SK-N-SH treated with all-trans-retinoic acid at 6 μM for 48 hours (cell line): Measurements from ENCODE around the gene EPHB2.

ENCODE experiments used
- ATAC-seq: fragments of 200-7000 bp; cut with Tn5 transposase; 3 replicates; pipeline ENCODE4 v1.9.1; 2020; ENCODE audit warnings: mild to moderate bottlenecking, moderate library complexity
- ARNTL ChIP-seq: fragments of 450-650 bp; formaldehyde crosslinking; IDR thresholded peaks from 2 replicates; pipeline ENCODE4 v1.5.0; 2020; ENCODE audit warnings: low read depth, mild to moderate bottlenecking, moderate library complexity, borderline replicate concordance
- BACH2 ChIP-seq: fragments of 250-450 bp; sonication (Bioruptor Pico); IDR thresholded peaks from 2 replicates; pipeline ENCODE4 v1.9.0; 2021; ENCODE audit warnings: mild to moderate bottlenecking, borderline replicate concordance
- CSDC2 ChIP-seq: fragments of 250-450 bp; sonication (Bioruptor Pico); IDR thresholded peaks from 2 replicates; pipeline ENCODE4 v1.5.0; 2020; ENCODE audit warnings: mild to moderate bottlenecking, moderate library complexity
- ESRRG ChIP-seq: fragments of 250-450 bp; sonication (Bioruptor Pico); IDR thresholded peaks from 2 replicates; pipeline ENCODE4 v1.6.1; 2021; ENCODE audit warnings: mild to moderate bottlenecking
- GLIS3 ChIP-seq: fragments of 250-450 bp; sonication (Bioruptor Pico); IDR thresholded peaks from 2 replicates; pipeline ENCODE4 v1.5.0; 2020; ENCODE audit warnings: mild to moderate bottlenecking, moderate library complexity
- ISL1 ChIP-seq: fragments of 250-450 bp; sonication (Bioruptor Pico); IDR thresholded peaks from 2 replicates; pipeline ENCODE4 v2.1.2; 2022; ENCODE audit warnings: mild to moderate bottlenecking, moderate library complexity
- OSR1 ChIP-seq: fragments of 250-450 bp; sonication (Bioruptor Pico); IDR thresholded peaks from 2 replicates; pipeline ENCODE4 v1.8.0; 2022; ENCODE audit warnings: moderate library complexity, mild to moderate bottlenecking, inconsistent platforms
- PPARA ChIP-seq: fragments of 250-450 bp; sonication (Bioruptor Pico); IDR thresholded peaks from 2 replicates; pipeline ENCODE4 v1.5.0; 2020; ENCODE audit warnings: mild to moderate bottlenecking, borderline replicate concordance
- RARB ChIP-seq: fragments of 250-450 bp; sonication (Bioruptor Pico); IDR thresholded peaks from 2 replicates; pipeline ENCODE4 v1.8.0; 2021; ENCODE audit warnings: mild to moderate bottlenecking, moderate library complexity
- SNAI2 ChIP-seq: fragments of 250-450 bp; sonication (Bioruptor Pico); IDR thresholded peaks from 2 replicates; pipeline ENCODE4 v1.5.0; 2020; ENCODE audit warnings: mild to moderate bottlenecking, moderate library complexity
- TCF4 ChIP-seq: fragments of 250-450 bp; sonication (Bioruptor Pico); IDR thresholded peaks from 2 replicates; pipeline ENCODE4 v1.8.0; 2021; ENCODE audit warnings: mild to moderate bottlenecking, moderate library complexity, borderline replicate concordance
- TOX ChIP-seq: fragments of 250-450 bp; sonication (Bioruptor Pico); IDR thresholded peaks from 2 replicates; pipeline ENCODE4 v1.8.0; 2021; ENCODE audit warnings: mild to moderate bottlenecking, moderate library complexity, borderline replicate concordance
- ZC3H10 ChIP-seq: fragments of 250-450 bp; sonication (Bioruptor Pico); IDR thresholded peaks from 2 replicates; pipeline ENCODE4 v1.5.1; 2021; ENCODE audit warnings: mild to moderate bottlenecking, moderate library complexity
- ZFP3 ChIP-seq: fragments of 250-450 bp; sonication (Bioruptor Pico); IDR thresholded peaks from 2 replicates; pipeline ENCODE4 v1.5.0; 2020; ENCODE audit warnings: mild to moderate bottlenecking, moderate library complexity
- ZFP30 ChIP-seq: fragments of 450-650 bp; formaldehyde crosslinking; IDR thresholded peaks from 2 replicates; pipeline ENCODE4 v1.5.0; 2022; ENCODE audit warnings: mild to moderate bottlenecking, moderate library complexity
- ZNF565 ChIP-seq: fragments of 450-650 bp; formaldehyde crosslinking; conservative IDR thresholded peaks from 2 replicates; pipeline ENCODE4 v1.5.0; 2020; ENCODE audit warnings: low read depth, mild to moderate bottlenecking, moderate library complexity
- ZNF70 ChIP-seq: fragments of 450-650 bp; formaldehyde crosslinking; IDR thresholded peaks from 2 replicates; pipeline ENCODE4 v1.5.0; 2020; ENCODE audit warnings: mild to moderate bottlenecking, moderate library complexity
- ZNF8 ChIP-seq: fragments of 450-650 bp; formaldehyde crosslinking; IDR thresholded peaks from 2 replicates; pipeline ENCODE4 v1.5.0; 2020; ENCODE audit warnings: mild to moderate bottlenecking, moderate library complexity
- TF ChIP-seq, protein P1 (sequence below): fragments of 250-450 bp; sonication (Bioruptor Pico); IDR thresholded peaks from 2 replicates; pipeline ENCODE4 v1.5.0; 2020; ENCODE audit warnings: mild to moderate bottlenecking, moderate library complexity
- TF ChIP-seq, protein P2 (sequence below): fragments of 250-450 bp; sonication (Bioruptor Pico); IDR thresholded peaks from 2 replicates; pipeline ENCODE4 v1.8.0; 2020; ENCODE audit warnings: mild to moderate bottlenecking, moderate library complexity, borderline replicate concordance
- TF ChIP-seq, protein P3 (sequence below): fragments of 250-450 bp; sonication (Bioruptor Pico); IDR thresholded peaks from 2 replicates; pipeline ENCODE4 v1.8.0; 2021; ENCODE audit warnings: low read depth, mild to moderate bottlenecking, moderate library complexity, borderline replicate concordance
- TF ChIP-seq, protein P4 (sequence below): fragments of 250-450 bp; sonication (Bioruptor Pico); IDR thresholded peaks from 2 replicates; pipeline ENCODE4 v1.5.1; 2020; ENCODE audit warnings: low read depth, mild to moderate bottlenecking, moderate library complexity

Gene EPHB2

DNA sequence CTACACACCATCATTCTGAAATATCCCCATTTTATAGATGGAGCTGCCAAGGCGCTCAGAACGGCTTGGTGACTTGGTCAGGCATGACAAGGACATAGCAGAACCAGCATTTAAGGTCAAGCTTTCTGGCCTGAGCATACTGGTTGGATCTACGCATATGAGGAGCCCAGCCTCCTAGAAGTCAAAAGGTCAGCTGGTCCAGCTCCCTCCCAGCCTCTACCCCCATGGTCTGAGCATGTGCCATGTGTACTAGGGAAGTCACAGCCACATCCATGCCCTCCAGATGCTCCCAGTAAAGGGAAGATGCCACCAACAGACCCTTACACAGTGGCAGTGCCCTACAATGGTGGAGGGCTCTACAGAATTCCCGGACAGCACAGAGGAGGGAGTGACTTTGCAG, 96.7 kb downstream of the EPHB2 start:
- no peak for ATAC-seq
- TF ChIP-seq CSDC2 = no peak
- TF ChIP-seq TCF4 (CRISPR knock-in tag) = no peak
- TF ChIP-seq ZNF70 = no peak
- no peak for TF ChIP-seq BACH2 (CRISPR knock-in tag)
- TF ChIP-seq ZNF565 (CRISPR knock-in tag) = no peak
- TF ChIP-seq ESRRG (CRISPR knock-in tag) = no peak
- TF ChIP-seq, protein P1, sequence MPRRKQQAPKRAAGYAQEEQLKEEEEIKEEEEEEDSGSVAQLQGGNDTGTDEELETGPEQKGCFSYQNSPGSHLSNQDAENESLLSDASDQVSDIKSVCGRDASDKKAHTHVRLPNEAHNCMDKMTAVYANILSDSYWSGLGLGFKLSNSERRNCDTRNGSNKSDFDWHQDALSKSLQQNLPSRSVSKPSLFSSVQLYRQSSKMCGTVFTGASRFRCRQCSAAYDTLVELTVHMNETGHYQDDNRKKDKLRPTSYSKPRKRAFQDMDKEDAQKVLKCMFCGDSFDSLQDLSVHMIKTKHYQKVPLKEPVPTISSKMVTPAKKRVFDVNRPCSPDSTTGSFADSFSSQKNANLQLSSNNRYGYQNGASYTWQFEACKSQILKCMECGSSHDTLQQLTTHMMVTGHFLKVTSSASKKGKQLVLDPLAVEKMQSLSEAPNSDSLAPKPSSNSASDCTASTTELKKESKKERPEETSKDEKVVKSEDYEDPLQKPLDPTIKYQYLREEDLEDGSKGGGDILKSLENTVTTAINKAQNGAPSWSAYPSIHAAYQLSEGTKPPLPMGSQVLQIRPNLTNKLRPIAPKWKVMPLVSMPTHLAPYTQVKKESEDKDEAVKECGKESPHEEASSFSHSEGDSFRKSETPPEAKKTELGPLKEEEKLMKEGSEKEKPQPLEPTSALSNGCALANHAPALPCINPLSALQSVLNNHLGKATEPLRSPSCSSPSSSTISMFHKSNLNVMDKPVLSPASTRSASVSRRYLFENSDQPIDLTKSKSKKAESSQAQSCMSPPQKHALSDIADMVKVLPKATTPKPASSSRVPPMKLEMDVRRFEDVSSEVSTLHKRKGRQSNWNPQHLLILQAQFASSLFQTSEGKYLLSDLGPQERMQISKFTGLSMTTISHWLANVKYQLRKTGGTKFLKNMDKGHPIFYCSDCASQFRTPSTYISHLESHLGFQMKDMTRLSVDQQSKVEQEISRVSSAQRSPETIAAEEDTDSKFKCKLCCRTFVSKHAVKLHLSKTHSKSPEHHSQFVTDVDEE = no peak
- TF ChIP-seq ARNTL = no peak
- no peak for TF ChIP-seq RARB (CRISPR knock-in tag)
- no peak for TF ChIP-seq ZNF8 (CRISPR knock-in tag)
- no peak for TF ChIP-seq ZFP30
- TF ChIP-seq, protein P2, sequence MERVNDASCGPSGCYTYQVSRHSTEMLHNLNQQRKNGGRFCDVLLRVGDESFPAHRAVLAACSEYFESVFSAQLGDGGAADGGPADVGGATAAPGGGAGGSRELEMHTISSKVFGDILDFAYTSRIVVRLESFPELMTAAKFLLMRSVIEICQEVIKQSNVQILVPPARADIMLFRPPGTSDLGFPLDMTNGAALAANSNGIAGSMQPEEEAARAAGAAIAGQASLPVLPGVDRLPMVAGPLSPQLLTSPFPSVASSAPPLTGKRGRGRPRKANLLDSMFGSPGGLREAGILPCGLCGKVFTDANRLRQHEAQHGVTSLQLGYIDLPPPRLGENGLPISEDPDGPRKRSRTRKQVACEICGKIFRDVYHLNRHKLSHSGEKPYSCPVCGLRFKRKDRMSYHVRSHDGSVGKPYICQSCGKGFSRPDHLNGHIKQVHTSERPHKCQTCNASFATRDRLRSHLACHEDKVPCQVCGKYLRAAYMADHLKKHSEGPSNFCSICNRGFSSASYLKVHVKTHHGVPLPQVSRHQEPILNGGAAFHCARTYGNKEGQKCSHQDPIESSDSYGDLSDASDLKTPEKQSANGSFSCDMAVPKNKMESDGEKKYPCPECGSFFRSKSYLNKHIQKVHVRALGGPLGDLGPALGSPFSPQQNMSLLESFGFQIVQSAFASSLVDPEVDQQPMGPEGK (CRISPR knock-in tag) = no peak
- TF ChIP-seq ZFP3 (CRISPR knock-in tag) = no peak

DNA sequence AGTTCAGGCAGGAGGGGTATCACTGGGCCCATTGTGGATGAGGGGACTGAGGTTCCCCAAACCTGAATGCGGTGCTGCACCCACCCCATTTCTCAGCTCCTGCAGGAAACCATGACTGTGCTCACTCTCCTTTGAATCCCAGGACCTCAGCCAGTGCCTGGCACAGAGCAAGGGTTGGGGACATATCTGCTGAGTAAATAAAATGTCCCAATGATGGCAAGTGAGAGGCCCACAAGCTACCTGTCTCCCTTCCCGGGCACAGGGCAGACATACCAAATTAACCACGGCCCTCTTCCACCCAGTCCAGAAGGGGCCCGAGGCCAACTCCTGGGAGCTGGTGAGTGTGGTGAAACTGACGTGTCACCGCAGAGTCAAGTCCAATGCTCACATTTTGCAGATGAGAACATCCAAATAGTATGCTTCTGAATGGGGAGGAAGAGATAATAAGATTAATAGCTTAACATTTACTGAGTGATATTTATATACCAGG, 97.6 kb downstream of the EPHB2 start:
- no peak for TF ChIP-seq ZNF8 (CRISPR knock-in tag)
- no peak for TF ChIP-seq ZFP30
- no peak for TF ChIP-seq ZNF565 (CRISPR knock-in tag)
- TF ChIP-seq, protein P3, sequence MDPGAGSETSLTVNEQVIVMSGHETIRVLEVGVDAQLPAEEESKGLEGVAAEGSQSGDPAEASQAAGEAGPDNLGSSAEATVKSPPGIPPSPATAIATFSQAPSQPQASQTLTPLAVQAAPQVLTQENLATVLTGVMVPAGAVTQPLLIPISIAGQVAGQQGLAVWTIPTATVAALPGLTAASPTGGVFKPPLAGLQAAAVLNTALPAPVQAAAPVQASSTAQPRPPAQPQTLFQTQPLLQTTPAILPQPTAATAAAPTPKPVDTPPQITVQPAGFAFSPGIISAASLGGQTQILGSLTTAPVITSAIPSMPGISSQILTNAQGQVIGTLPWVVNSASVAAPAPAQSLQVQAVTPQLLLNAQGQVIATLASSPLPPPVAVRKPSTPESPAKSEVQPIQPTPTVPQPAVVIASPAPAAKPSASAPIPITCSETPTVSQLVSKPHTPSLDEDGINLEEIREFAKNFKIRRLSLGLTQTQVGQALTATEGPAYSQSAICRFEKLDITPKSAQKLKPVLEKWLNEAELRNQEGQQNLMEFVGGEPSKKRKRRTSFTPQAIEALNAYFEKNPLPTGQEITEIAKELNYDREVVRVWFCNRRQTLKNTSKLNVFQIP = no peak
- TF ChIP-seq, protein P4, sequence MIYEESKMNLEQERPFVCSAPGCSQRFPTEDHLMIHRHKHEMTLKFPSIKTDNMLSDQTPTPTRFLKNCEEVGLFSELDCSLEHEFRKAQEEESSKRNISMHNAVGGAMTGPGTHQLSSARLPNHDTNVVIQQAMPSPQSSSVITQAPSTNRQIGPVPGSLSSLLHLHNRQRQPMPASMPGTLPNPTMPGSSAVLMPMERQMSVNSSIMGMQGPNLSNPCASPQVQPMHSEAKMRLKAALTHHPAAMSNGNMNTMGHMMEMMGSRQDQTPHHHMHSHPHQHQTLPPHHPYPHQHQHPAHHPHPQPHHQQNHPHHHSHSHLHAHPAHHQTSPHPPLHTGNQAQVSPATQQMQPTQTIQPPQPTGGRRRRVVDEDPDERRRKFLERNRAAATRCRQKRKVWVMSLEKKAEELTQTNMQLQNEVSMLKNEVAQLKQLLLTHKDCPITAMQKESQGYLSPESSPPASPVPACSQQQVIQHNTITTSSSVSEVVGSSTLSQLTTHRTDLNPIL = no peak
- no peak for TF ChIP-seq TOX (CRISPR knock-in tag)
- TF ChIP-seq ESRRG (CRISPR knock-in tag) = no peak
- TF ChIP-seq ZFP3 (CRISPR knock-in tag) = no peak
- no peak for TF ChIP-seq ISL1
- no peak for TF ChIP-seq ZC3H10
- TF ChIP-seq, protein P2 (CRISPR knock-in tag) = no peak
- no peak for TF ChIP-seq GLIS3 (CRISPR knock-in tag)
- no peak for TF ChIP-seq RARB (CRISPR knock-in tag)
- TF ChIP-seq BACH2 (CRISPR knock-in tag) = no peak
- no peak for TF ChIP-seq OSR1 (CRISPR knock-in tag)
- TF ChIP-seq PPARA (CRISPR knock-in tag) = no peak
- TF ChIP-seq SNAI2 (CRISPR knock-in tag) = no peak
- ATAC-seq = peak; percentile 80
